ENCODE measurements around the gene REELD1. TPM values are rescaled to one million over a fixed set of nuclear protein-coding genes. Genes with fewer than 3 reads are reported as not detected.

The REELD1 gene
- total and polyA plus RNA-seq, 10 of the 15 experiments (the other 5 are each of a cell fraction or from before 2014, with no cell fraction given) = 0.11 to 3.9 (median 0.62) TPM

DNA sequence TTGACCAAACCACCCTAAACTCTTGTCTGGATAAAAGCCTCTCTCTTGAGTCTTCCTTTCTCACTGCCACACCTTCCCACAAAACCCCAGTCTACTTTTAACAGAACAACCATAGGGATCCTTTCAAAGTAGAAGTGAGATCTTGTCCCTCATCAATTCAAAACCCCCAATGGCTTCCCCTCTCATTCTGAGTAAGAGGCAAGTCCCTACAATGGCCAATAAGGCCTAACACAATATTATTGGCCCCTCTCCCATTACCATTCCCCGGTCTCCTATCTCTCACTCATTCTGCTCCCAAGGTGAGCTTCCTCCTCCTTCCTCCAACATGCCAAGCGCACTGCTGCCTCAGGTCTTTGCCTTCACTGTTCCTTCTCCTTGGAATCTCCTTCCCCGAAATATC is 57.1 kb downstream of the REELD1 start:
- RAD21 ChIA-PET (ENCODE audit: unreplicated experiment) = interaction anchor here (1.2 to 10.3 kb wide), 4 partner anchors 40 to 251 kb away, joined by 3 to 159 read pairs (median 20); no protein-coding TSS in a partner anchor
- no peak for TF ChIP-seq SIN3A (IDR thresholded peaks at IDR 0.05; ENCODE audit: low read depth, low read length)
- no peak for TF ChIP-seq TCF7 (IDR thresholded peaks at IDR 0.05; ENCODE audit: borderline replicate concordance)
- TF ChIP-seq NFYB (IDR thresholded peaks at IDR 0.05; ENCODE audit: insufficient read depth, low read depth, low read length) = no peak
- no peak for TF ChIP-seq HDGF (IDR thresholded peaks at IDR 0.05)
- peak; percentile 69 for TF ChIP-seq JUND (IDR thresholded peaks at IDR 0.05; ENCODE audit: low read depth, low read length)
- TF ChIP-seq, protein P1, sequence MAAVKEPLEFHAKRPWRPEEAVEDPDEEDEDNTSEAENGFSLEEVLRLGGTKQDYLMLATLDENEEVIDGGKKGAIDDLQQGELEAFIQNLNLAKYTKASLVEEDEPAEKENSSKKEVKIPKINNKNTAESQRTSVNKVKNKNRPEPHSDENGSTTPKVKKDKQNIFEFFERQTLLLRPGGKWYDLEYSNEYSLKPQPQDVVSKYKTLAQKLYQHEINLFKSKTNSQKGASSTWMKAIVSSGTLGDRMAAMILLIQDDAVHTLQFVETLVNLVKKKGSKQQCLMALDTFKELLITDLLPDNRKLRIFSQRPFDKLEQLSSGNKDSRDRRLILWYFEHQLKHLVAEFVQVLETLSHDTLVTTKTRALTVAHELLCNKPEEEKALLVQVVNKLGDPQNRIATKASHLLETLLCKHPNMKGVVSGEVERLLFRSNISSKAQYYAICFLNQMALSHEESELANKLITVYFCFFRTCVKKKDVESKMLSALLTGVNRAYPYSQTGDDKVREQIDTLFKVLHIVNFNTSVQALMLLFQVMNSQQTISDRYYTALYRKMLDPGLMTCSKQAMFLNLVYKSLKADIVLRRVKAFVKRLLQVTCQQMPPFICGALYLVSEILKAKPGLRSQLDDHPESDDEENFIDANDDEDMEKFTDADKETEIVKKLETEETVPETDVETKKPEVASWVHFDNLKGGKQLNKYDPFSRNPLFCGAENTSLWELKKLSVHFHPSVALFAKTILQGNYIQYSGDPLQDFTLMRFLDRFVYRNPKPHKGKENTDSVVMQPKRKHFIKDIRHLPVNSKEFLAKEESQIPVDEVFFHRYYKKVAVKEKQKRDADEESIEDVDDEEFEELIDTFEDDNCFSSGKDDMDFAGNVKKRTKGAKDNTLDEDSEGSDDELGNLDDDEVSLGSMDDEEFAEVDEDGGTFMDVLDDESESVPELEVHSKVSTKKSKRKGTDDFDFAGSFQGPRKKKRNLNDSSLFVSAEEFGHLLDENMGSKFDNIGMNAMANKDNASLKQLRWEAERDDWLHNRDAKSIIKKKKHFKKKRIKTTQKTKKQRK (IDR thresholded peaks at IDR 0.05; ENCODE audit: low read depth, low read length) = no peak
- no peak for TF ChIP-seq EZH2 (IDR thresholded peaks at IDR 0.05; ENCODE audit: borderline replicate concordance, control insufficient read depth, low read depth, low read length)
- no peak for TF ChIP-seq NFYA (IDR thresholded peaks at IDR 0.05; ENCODE audit: borderline replicate concordance, low read depth, low read length)
- TF ChIP-seq SP1 (IDR thresholded peaks at IDR 0.05; ENCODE audit: low read depth, low read length) = no peak
- no peak for TF ChIP-seq ASH2L (IDR thresholded peaks at IDR 0.05; ENCODE audit: borderline replicate concordance, low read depth)
- TF ChIP-seq CREB1 (IDR thresholded peaks at IDR 0.05; ENCODE audit: low read depth) = no peak
- TF ChIP-seq BRCA1 (IDR thresholded peaks at IDR 0.05; ENCODE audit: low read depth, low read length) = no peak
- TF ChIP-seq MTA2 (IDR thresholded peaks at IDR 0.05; ENCODE audit: low read depth) = peak; percentile 88
- peak; percentile 74; the same call in 1 of the 2 replicates for TF ChIP-seq CREM (IDR thresholded peaks at IDR 0.05; ENCODE audit: low read depth)
- TF ChIP-seq KDM1A (IDR thresholded peaks at IDR 0.05; ENCODE audit: borderline replicate concordance) = no peak
- TF ChIP-seq, protein P2, sequence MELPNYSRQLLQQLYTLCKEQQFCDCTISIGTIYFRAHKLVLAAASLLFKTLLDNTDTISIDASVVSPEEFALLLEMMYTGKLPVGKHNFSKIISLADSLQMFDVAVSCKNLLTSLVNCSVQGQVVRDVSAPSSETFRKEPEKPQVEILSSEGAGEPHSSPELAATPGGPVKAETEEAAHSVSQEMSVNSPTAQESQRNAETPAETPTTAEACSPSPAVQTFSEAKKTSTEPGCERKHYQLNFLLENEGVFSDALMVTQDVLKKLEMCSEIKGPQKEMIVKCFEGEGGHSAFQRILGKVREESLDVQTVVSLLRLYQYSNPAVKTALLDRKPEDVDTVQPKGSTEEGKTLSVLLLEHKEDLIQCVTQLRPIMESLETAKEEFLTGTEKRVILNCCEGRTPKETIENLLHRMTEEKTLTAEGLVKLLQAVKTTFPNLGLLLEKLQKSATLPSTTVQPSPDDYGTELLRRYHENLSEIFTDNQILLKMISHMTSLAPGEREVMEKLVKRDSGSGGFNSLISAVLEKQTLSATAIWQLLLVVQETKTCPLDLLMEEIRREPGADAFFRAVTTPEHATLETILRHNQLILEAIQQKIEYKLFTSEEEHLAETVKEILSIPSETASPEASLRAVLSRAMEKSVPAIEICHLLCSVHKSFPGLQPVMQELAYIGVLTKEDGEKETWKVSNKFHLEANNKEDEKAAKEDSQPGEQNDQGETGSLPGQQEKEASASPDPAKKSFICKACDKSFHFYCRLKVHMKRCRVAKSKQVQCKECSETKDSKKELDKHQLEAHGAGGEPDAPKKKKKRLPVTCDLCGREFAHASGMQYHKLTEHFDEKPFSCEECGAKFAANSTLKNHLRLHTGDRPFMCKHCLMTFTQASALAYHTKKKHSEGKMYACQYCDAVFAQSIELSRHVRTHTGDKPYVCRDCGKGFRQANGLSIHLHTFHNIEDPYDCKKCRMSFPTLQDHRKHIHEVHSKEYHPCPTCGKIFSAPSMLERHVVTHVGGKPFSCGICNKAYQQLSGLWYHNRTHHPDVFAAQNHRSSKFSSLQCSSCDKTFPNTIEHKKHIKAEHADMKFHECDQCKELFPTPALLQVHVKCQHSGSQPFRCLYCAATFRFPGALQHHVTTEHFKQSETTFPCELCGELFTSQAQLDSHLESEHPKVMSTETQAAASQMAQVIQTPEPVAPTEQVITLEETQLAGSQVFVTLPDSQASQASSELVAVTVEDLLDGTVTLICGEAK (IDR thresholded peaks at IDR 0.05; ENCODE audit: borderline replicate concordance) = no peak

More for the DNA sequence above, 57.1 kb downstream of the REELD1 start:
- no peaks in the 10 kb centered on the region for H4K20me1 ChIP-seq (ENCODE audit: control insufficient read depth, insufficient read depth)
- H3K4me2 ChIP-seq (ENCODE audit: control insufficient read depth, insufficient read depth) = peak overlapping the region; percentile 44; the same call in 1 of the 2 replicates
- peak overlapping the region; percentile 6; the same call in 1 of the 2 replicates for H3K4me3 ChIP-seq
- intact Hi-C loops (cut with micrococcal nuclease; ENCODE audit: unreplicated experiment) (loop anchor here (5.0 to 10.0 kb wide), 4 partner anchors 229 to 1087 kb away; partner anchors contain the start of genes OTUD4 and SLC10A7), in situ Hi-C loops (cut with MboI) (no loop called here)
- FAIRE-seq = no peak
- no peak overlapping the region for H3K9ac ChIP-seq (ENCODE audit: control insufficient read depth, insufficient read depth, low read length)
- ATAC-seq = peak; percentile 26
- H2AFZ ChIP-seq (ENCODE audit: control insufficient read depth, low read depth, low read length) = no peak overlapping the region
- SMC1A ChIA-PET (ENCODE audit: uncharacterized antibody, unreplicated experiment) = interaction anchor here (1.0 to 7.9 kb wide), 8 partner anchors 8 to 117 kb away, joined by 3 to 121 read pairs (median 10); no protein-coding TSS in a partner anchor
- peaks cover 9% of the 10 kb centered on the region for H3K79me2 ChIP-seq (ENCODE audit: control insufficient read depth, insufficient read depth, low read length)
- peak overlapping the region; percentile 81 for H3K27ac ChIP-seq (ENCODE audit: control insufficient read depth, insufficient read depth)
- DNase-seq (ENCODE audit: low read depth, low spot score) = peak; percentile 51
- CTCF ChIA-PET = interaction anchor here (1.4 to 7.4 kb wide), 3 partner anchors 8 to 68 kb away, joined by 3 to 173 read pairs (median 4); no protein-coding TSS in a partner anchor
- WGBS (ENCODE audit: insufficient coverage, insufficient replicate concordance, low lambda C conversion rate, missing lambda C conversion rate) = 64% methylated on average over 3 of the region's 3 CpGs
- H3K36me3 ChIP-seq (ENCODE audit: control insufficient read depth in 2 of 2, insufficient read depth in 2 of 2, low read length in 1 of 2) = no peaks in the 10 kb centered on the region
- no peaks in the 10 kb centered on the region for H3K27me3 ChIP-seq (replicated peaks in 1 of 2; ENCODE audit: control insufficient read depth in 2 of 2, insufficient read depth in 2 of 2, low read length in 1 of 2)
- BruUV-seq (replicated peaks) = no TSS peak
- peaks cover 70% of the 10 kb centered on the region for H3K4me1 ChIP-seq (ENCODE audit: control insufficient read depth, insufficient read depth, low read length)
- no peaks in the 10 kb centered on the region; the same call in 2 of the 3 replicates for H3K9me3 ChIP-seq (replicated peaks; ENCODE audit: control insufficient read depth, insufficient read depth, low read length)
- POLR2A ChIA-PET = interaction anchor here (1.2 to 1.3 kb wide), 2 partner anchors 10 to 63 kb away, joined by 3 read pairs; no protein-coding TSS in a partner anchor
